HepG2 (cell line): ENCODE measurements around the gene DKKL1. TPM values are rescaled to one million over a fixed set of nuclear protein-coding genes. Genes with fewer than 3 reads are reported as not detected.
A peak's percentile ranks its signal among the peaks of the same experiment; 100 is the strongest.

Experiments
- FOXM1 ChIP-seq: sonication (generic); formaldehyde crosslinking; IDR thresholded peaks from 2 replicates; pipeline ENCODE4 v1.5.0; 2020; ENCODE audit warnings: missing genetic modification reagents
- GATAD2A ChIP-seq: IDR thresholded peaks from 2 replicates; pipeline ENCODE4 v1.6.1; 2016
- GFI1 ChIP-seq: sonication (generic); formaldehyde crosslinking; IDR thresholded peaks from 2 replicates; pipeline ENCODE4 v1.5.0; 2020; ENCODE audit warnings: missing genetic modification reagents, mild to moderate bottlenecking, borderline replicate concordance
- HDAC1 ChIP-seq: sonication (generic); formaldehyde crosslinking; IDR thresholded peaks from 2 replicates; pipeline ENCODE4 v1.5.1; 2020; ENCODE audit warnings: mild to moderate bottlenecking, missing genetic modification reagents
- HMG20A ChIP-seq: IDR thresholded peaks from 2 replicates; pipeline ENCODE4 v1.6.1; 2016; ENCODE audit warnings: borderline replicate concordance
- MBNL3 ChIP-seq: fragments of 250-450 bp; sonication (Bioruptor Pico); conservative IDR thresholded peaks from 2 replicates; pipeline ENCODE4 v1.8.0; 2022; ENCODE audit warnings: mild to moderate bottlenecking, inconsistent platforms
- MXD4 ChIP-seq: IDR thresholded peaks from 2 replicates; pipeline ENCODE4 v1.6.1; 2016; ENCODE audit warnings: mild to moderate bottlenecking, missing biosample characterization, missing genetic modification reagents
- MYNN ChIP-seq: sonication (generic); formaldehyde crosslinking; IDR thresholded peaks from 2 replicates; pipeline ENCODE4 v1.4.0; 2020; ENCODE audit warnings: mild to moderate bottlenecking, low read depth, missing genetic modification reagents
- RBM39 ChIP-seq: fragments of 200-400 bp; formaldehyde crosslinking; IDR thresholded peaks from one replicate; pipeline ENCODE4 v1.6.1; 2018; ENCODE audit warnings: antibody characterized with exemption, mild to moderate bottlenecking, low read depth, low read length; ENCODE audit not compliant: poor library complexity, severe bottlenecking
- TCF7L2 ChIP-seq: IDR thresholded peaks from 2 replicates; pipeline ENCODE4 v1.6.1; 2011; ENCODE audit warnings: mild to moderate bottlenecking, low read depth, low read length, moderate library complexity
- TOPORS ChIP-seq: sonication (generic); formaldehyde crosslinking; IDR thresholded peaks from 2 replicates; pipeline ENCODE4 v1.8.0; 2023; ENCODE audit warnings: mild to moderate bottlenecking, missing genetic modification reagents
- ZNF20 ChIP-seq: sonication (generic); formaldehyde crosslinking; IDR thresholded peaks from 2 replicates; pipeline ENCODE4 v1.4.0; 2020; ENCODE audit warnings: mild to moderate bottlenecking, moderate library complexity, missing genetic modification reagents
- ZNF205 ChIP-seq: IDR thresholded peaks from 2 replicates; pipeline ENCODE4 v1.6.1; 2018; ENCODE audit warnings: missing biosample characterization, missing genetic modification reagents
- polyA plus RNA-seq, 8 experiments: library from polyadenylated mRNA; depleted of rRNA in 3 of 8; stranded (reverse) in 7 of 8; unstranded in 1 of 8; fragments of >200 nt; fragmentation: Illumina TruSeq in 4 of 8; extraction: Trizol in 4 of 8; gene quantifications; 2 replicates each; pipeline versions ENCODE4 v1.2.1 to v1.2.3, GENCODE V29; 2011 to 2016; ENCODE audit warnings: low read depth in 4 of 8, missing spikeins in 1 of 8, mixed read lengths in 1 of 8; ENCODE audit not compliant: insufficient read depth in 1 of 8
- total RNA-seq, 5 experiments: library from RNA; depleted of rRNA; stranded (reverse); fragments of >200 nt; fragmentation: Illumina TruSeq; extraction: Trizol; gene quantifications; 2 replicates each; pipeline ENCODE4 v1.2.3, GENCODE V29; 2016; ENCODE audit warnings: low read depth in 1 of 5
- TF ChIP-seq, protein P1 (sequence below), 2 experiments: sonication (generic) in 1 of 2; formaldehyde crosslinking in 1 of 2; IDR thresholded peaks; 2 replicates each; pipeline versions ENCODE4 v1.5.1 to v1.6.1; 2011 to 2020; ENCODE audit warnings: borderline replicate concordance in 1 of 2, low read depth in 1 of 2, low read length in 1 of 2, mild to moderate bottlenecking in 1 of 2, missing genetic modification reagents in 1 of 2, moderate library complexity in 1 of 2
- TF ChIP-seq, protein P2 (sequence below): sonication (generic); formaldehyde crosslinking; IDR thresholded peaks from 2 replicates; pipeline ENCODE4 v1.4.0; 2020; ENCODE audit warnings: low read depth, mild to moderate bottlenecking, missing genetic modification reagents
- TF ChIP-seq, protein P3 (sequence below): sonication (generic); formaldehyde crosslinking; IDR thresholded peaks from 2 replicates; pipeline ENCODE4 v1.9.0; 2021; ENCODE audit warnings: missing genetic modification reagents, borderline replicate concordance
- TF ChIP-seq, protein P4 (sequence below): IDR thresholded peaks from 2 replicates; pipeline ENCODE4 v1.6.1; 2016; ENCODE audit warnings: low read depth, missing genetic modification reagents, missing compliant biosample characterization

The DKKL1 gene
- total and polyA plus RNA-seq, 2 of the 13 experiments (the other 11 are each of a cell fraction or from before 2014, with no cell fraction given), result 0.30 to 0.31 TPM

DNA sequence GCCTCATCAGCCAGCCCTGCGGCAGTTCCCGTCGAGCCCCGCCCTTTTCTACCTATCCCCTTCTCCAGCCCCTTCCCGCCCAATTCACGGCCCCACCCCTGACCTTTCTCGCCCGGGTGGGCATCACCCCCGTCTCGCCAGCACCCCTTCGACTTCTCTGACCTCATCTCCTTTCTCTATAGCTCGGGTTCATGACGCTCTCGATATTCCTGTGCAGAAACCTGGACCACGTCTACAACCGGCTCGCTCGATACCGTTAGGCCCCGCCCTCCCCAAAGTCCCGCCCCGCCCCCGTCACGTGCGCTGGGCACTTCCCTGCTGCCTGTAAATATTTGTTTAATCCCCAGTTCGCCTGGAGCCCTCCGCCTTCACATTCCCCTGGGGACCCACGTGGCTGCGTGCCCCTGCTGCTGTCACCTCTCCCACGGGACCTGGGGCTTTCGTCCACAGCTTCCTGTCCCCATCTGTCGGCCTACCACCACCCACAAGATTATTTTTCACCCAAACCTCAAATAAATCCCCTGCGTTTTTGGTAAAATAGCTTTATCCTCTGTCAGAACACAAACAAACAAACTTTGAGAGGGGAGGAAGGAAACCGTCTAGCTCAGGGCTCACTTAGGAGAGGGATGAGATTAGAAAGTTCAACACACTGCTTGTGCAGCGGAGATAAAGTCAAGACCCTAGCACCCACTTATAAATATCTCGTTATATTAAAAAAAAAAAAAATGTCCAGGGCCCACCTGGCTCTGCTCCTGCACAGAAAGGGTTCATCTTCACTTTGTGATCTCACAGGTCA, 23.4 kb upstream of the DKKL1 start (continued):
- TF ChIP-seq RBM39, result no peak
- TF ChIP-seq MYNN (CRISPR knock-in tag), result no peak
- no peak for TF ChIP-seq TCF7L2
- TF ChIP-seq, protein P1, sequence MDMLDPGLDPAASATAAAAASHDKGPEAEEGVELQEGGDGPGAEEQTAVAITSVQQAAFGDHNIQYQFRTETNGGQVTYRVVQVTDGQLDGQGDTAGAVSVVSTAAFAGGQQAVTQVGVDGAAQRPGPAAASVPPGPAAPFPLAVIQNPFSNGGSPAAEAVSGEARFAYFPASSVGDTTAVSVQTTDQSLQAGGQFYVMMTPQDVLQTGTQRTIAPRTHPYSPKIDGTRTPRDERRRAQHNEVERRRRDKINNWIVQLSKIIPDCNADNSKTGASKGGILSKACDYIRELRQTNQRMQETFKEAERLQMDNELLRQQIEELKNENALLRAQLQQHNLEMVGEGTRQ (IDR thresholded peaks at IDR 0.05; ENCODE audit: low read depth, low read length), result peak; percentile 71
- TF ChIP-seq, protein P1 (CRISPR knock-in tag; IDR thresholded peaks at IDR 0.05; ENCODE audit: borderline replicate concordance), result peak; percentile 84; the same call in 1 of the 2 replicates
- TF ChIP-seq FOXM1 (CRISPR knock-in tag), result no peak
- TF ChIP-seq, protein P2, sequence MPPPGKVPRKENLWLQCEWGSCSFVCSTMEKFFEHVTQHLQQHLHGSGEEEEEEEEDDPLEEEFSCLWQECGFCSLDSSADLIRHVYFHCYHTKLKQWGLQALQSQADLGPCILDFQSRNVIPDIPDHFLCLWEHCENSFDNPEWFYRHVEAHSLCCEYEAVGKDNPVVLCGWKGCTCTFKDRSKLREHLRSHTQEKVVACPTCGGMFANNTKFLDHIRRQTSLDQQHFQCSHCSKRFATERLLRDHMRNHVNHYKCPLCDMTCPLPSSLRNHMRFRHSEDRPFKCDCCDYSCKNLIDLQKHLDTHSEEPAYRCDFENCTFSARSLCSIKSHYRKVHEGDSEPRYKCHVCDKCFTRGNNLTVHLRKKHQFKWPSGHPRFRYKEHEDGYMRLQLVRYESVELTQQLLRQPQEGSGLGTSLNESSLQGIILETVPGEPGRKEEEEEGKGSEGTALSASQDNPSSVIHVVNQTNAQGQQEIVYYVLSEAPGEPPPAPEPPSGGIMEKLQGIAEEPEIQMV (CRISPR knock-in tag), result no peak
- TF ChIP-seq MXD4 (CRISPR knock-in tag), result peak; percentile 91
- TF ChIP-seq TOPORS (CRISPR knock-in tag), result no peak
- no peak for TF ChIP-seq HMG20A (CRISPR knock-in tag)
- TF ChIP-seq HDAC1 (CRISPR knock-in tag), result peak; percentile 54; the same call in 1 of the 2 replicates
- TF ChIP-seq, protein P3, sequence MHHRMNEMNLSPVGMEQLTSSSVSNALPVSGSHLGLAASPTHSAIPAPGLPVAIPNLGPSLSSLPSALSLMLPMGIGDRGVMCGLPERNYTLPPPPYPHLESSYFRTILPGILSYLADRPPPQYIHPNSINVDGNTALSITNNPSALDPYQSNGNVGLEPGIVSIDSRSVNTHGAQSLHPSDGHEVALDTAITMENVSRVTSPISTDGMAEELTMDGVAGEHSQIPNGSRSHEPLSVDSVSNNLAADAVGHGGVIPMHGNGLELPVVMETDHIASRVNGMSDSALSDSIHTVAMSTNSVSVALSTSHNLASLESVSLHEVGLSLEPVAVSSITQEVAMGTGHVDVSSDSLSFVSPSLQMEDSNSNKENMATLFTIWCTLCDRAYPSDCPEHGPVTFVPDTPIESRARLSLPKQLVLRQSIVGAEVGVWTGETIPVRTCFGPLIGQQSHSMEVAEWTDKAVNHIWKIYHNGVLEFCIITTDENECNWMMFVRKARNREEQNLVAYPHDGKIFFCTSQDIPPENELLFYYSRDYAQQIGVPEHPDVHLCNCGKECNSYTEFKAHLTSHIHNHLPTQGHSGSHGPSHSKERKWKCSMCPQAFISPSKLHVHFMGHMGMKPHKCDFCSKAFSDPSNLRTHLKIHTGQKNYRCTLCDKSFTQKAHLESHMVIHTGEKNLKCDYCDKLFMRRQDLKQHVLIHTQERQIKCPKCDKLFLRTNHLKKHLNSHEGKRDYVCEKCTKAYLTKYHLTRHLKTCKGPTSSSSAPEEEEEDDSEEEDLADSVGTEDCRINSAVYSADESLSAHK, result no peak
- TF ChIP-seq GATAD2A (CRISPR knock-in tag), result peak; percentile 40; the same call in 1 of the 2 replicates
- TF ChIP-seq, protein P4, sequence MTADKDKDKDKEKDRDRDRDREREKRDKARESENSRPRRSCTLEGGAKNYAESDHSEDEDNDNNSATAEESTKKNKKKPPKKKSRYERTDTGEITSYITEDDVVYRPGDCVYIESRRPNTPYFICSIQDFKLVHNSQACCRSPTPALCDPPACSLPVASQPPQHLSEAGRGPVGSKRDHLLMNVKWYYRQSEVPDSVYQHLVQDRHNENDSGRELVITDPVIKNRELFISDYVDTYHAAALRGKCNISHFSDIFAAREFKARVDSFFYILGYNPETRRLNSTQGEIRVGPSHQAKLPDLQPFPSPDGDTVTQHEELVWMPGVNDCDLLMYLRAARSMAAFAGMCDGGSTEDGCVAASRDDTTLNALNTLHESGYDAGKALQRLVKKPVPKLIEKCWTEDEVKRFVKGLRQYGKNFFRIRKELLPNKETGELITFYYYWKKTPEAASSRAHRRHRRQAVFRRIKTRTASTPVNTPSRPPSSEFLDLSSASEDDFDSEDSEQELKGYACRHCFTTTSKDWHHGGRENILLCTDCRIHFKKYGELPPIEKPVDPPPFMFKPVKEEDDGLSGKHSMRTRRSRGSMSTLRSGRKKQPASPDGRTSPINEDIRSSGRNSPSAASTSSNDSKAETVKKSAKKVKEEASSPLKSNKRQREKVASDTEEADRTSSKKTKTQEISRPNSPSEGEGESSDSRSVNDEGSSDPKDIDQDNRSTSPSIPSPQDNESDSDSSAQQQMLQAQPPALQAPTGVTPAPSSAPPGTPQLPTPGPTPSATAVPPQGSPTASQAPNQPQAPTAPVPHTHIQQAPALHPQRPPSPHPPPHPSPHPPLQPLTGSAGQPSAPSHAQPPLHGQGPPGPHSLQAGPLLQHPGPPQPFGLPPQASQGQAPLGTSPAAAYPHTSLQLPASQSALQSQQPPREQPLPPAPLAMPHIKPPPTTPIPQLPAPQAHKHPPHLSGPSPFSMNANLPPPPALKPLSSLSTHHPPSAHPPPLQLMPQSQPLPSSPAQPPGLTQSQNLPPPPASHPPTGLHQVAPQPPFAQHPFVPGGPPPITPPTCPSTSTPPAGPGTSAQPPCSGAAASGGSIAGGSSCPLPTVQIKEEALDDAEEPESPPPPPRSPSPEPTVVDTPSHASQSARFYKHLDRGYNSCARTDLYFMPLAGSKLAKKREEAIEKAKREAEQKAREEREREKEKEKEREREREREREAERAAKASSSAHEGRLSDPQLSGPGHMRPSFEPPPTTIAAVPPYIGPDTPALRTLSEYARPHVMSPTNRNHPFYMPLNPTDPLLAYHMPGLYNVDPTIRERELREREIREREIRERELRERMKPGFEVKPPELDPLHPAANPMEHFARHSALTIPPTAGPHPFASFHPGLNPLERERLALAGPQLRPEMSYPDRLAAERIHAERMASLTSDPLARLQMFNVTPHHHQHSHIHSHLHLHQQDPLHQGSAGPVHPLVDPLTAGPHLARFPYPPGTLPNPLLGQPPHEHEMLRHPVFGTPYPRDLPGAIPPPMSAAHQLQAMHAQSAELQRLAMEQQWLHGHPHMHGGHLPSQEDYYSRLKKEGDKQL (CRISPR knock-in tag), result no peak
- no peak for TF ChIP-seq ZNF205 (CRISPR knock-in tag)
- TF ChIP-seq GFI1 (CRISPR knock-in tag), result 0 out of 2 replicates have a peak, but pooled peaks have one; percentile 21
- TF ChIP-seq MBNL3 (CRISPR knock-in tag), result no peak
- no peak for TF ChIP-seq ZNF20 (CRISPR knock-in tag)
